GM12892 (cell line): ENCODE results near the gene AKAP13.
"Not testable (repeated sequence)": the region's sequence is repeated elsewhere in the genome, so short reads cannot be mapped to it uniquely, and the experiment has no call there.

Experiments used
- DNase-seq: peaks from one replicate; pipeline ENCODE4 v3.0.0; 2011; ENCODE audit not compliant: insufficient read length
- FAIRE-seq: peaks from 2 replicates; lab custom pipeline; 2011; peaks lifted over from hg19 to GRCh38; lab: Jason Lieb, UNC
- POLR2A ChIP-seq: IDR thresholded peaks from 2 replicates; pipeline ENCODE4 v1.6.1; 2011; ENCODE audit warnings: low read depth, low read length, control low read depth
- POLR2AphosphoS5 ChIP-seq: IDR thresholded peaks from 2 replicates; pipeline ENCODE4 v1.6.1; 2011; ENCODE audit warnings: low read depth, low read length, control low read depth
- TAF1 ChIP-seq: IDR thresholded peaks from 2 replicates; pipeline ENCODE4 v1.6.1; 2011; ENCODE audit warnings: low read depth, mild to moderate bottlenecking, control low read depth, low read length, borderline replicate concordance

Gene AKAP13

DNA sequence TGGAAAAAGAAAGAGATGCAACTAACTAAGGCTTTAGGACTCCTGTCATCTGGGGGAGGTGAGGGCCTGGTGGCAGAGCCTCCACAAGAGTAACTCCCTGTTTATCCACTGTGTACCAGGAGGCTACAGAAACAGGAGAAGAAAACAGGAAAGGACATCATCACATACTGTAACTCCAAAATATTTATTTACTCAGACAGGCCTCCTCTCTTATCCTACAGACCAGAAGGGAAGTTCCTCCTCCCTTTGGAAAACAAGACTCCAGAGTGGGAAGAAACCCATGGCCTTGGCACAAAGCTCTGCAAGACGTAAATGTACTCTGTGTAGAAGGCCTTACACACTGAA lies 40.1 kb upstream of the AKAP13 start:
- TF ChIP-seq TAF1 (no peak), POLR2A (no peak), POLR2AphosphoS5 (no peak)
- DNase-seq (no peak), FAIRE-seq (no peak)

GRCh38 chr15:85340852-85341251 lies 39.6 kb upstream of the AKAP13 start:
- no peak for FAIRE-seq
- DNase-seq = no peak
- TF ChIP-seq TAF1 (no peak), POLR2AphosphoS5 (no peak)

DNA sequence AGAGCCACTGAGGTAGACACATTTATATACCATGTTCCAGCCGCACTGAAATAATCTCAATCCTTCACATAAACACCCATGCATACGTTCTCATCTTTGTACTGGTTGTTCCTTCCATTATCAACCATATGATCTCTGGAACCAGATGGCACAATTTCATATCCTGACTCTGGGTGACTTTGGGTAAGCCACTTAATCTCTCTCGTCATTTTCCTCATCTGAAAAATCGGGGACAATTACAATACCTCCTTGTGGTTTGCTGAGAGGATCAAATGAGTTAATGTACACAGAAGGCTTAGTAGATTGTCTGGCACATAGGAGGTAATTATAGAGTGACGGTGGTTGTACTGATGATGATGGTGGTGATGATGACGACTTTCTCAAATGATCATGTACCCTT lies 38.2 kb upstream of the AKAP13 start:
- not testable (repeated sequence) for FAIRE-seq, DNase-seq

- not testable (repeated sequence) for DNase-seq, FAIRE-seq
These were observed 37.0 kb upstream of the AKAP13 start for GRCh38 chr15:85343443-85343842.

DNA sequence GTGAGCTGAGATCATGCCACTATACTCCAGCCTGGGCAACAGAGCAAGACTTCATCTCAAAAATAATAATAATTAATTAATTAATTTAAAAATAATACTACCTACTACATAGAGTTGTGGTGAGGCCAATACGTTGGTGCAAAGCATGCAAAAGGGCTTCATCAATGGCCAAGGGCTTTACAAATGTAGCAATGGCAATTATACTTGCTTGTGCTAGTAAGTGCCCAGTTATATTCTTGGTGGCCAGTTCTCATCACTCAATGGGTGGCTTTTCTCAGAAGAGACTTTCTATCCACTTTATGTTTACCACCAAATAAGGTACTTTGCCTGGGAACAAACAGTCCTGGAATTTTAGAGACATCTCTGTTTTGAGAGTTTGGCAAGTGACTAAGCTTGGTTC lies 36.2 kb upstream of the AKAP13 start:
- DNase-seq = not testable (repeated sequence)
- FAIRE-seq = peak; percentile 61

DNA sequence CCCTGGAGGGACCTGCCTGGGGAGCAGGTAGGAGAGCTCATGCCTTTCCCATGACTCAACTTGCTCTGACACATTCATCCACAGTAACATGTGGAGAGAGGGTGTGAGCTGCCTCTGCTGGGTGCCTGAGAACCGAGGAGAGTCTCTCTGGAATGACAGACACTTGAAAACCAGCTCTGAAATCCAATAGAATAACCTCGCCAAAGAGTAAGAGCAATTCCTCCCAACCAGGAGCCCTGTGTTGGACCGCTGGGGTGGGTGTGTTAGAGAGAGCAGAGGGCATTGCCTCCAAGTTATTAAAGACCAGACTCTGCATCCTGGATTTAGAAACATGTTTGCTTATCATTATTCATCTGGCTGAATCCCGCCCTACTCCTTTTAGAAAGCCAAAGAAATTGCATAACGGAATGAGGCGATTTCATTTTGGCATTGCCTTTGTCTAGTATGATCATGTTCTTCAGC lies 35.7 kb upstream of the AKAP13 start:
- DNase-seq, FAIRE-seq: not testable (repeated sequence)

- FAIRE-seq, DNase-seq: not testable (repeated sequence)
These were observed 35.0 kb upstream of the AKAP13 start for GRCh38 chr15:85345196-85345918.

DNA sequence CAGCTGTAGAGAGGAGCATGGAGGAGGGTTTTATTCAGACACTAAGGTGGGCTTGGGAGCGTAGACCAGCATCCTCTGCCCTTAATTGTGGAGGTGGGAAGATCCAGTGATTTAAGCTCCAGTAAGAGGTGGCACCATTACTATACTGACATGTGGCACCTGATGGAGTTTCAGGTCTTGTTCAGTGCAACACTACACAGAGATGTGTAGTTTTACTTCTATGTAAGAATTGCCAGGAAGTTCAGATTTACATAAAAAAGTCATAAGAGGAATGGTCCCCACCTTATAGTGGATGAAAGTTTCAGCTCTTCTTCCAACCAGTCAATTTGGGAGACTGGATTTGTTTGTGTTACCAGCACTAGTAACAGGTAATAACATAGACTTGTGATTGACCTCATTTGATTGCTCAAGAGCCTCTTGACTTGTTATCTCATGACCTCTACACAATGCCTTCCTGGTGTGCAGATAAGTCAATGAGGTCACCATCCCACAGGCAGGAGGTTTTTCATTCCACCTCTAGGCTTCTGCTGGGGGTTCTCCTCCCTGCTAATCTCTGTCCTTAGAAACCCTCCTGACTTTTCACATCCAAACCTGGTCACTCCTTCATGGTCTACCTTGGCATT lies 33.8 kb upstream of the AKAP13 start:
- not testable (repeated sequence) for DNase-seq
- FAIRE-seq = peak; percentile 87

DNA sequence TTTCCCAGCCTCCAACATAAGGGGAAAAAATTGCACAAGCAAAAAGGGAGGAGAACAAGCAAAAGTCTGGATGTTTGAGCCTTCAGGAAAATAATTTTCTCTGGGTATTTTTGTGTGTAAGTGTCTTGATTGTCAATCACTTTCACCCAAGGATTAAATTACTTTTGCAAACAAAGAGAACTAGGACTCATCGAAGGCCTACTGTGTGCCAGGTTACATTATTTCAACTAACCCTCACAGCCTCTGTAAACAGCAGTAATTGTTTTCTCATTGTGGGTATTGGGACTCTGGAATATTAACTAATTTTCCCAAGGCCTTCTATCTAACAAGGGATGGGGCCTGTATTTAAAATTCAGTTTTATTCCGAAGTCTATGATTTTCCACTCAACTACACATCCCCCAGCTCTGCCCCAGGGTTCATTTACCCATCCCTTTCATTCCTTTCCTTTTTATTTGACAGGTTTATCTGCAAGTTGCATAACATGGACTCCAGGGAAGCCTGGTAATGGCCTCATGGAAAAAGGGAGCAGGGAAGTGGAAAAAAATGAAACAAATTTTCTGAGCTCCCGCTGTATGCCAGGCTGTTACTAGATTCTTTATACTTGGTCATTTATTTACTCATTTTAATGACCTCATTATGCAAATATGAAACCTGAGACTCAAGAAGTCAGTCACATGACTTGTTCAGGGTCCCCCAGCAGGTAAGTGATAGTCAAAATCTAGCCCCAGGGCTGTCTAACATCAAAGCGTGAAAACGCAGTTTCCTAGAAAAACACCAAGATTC lies 32.9 kb upstream of the AKAP13 start:
- DNase-seq, FAIRE-seq: not testable (repeated sequence)

- not testable (repeated sequence) for DNase-seq, FAIRE-seq
These were observed 32.2 kb upstream of the AKAP13 start for GRCh38 chr15:85348048-85348766.

- not testable (repeated sequence) for FAIRE-seq, DNase-seq
These were observed 31.3 kb upstream of the AKAP13 start for GRCh38 chr15:85349062-85349461.

DNA sequence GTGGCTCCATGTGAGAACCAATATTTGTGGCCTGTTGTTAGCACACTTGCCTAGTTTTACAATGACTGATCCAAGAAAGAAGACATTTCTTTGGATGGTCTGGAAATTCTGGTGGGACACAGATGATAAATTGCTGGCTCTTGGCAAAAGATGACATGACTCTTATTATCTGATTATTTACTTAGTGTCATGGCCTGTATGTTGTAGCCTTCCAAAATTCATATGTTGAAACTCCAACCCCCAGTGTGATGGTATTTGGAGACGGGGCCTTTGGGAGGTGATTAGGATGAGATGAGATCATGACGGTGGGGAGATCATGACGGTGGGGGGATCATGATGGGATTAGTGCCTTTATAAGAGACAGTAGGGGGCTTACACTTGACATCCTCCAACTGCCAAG lies 30.0 kb upstream of the AKAP13 start:
- TF ChIP-seq POLR2A = no peak
- TF ChIP-seq TAF1 = no peak
- no peak for TF ChIP-seq POLR2AphosphoS5
- no peak for DNase-seq
- FAIRE-seq = no peak

DNA sequence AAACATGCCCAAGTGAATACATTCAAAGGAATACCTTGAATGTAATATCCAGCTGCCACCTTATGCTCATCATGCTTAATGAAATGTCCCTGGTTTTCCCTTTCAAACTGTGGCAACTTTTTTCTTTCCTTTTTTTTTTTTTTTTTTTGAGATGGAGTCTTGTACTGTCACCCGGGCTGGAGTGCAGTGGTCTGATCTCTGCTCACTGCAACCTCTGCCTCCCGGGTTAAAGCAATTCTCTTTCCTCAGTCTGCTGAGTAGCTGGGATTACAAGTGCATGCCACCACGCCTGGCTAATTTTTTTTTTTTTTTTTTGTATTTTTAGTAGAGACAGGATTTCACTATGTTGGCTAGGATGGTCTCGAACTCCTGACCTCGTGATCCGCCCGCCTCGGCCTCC lies 28.9 kb upstream of the AKAP13 start:
- not testable (repeated sequence) for DNase-seq, FAIRE-seq

GRCh38 chr15:85351965-85352364 lies 28.4 kb upstream of the AKAP13 start:
- FAIRE-seq = no peak
- TF ChIP-seq POLR2AphosphoS5 (no peak), TAF1 (no peak), POLR2A (no peak)

More at GRCh38 chr15:85351965-85352364, 28.4 kb upstream of the AKAP13 start:
- DNase-seq = no peak
